PC-3 (cell line): ENCODE results near the gene SIPA1L2. TPM values are rescaled to one million over a fixed set of nuclear protein-coding genes. Genes with fewer than 3 reads are reported as not detected.

ENCODE experiments used
- ATAC-seq: fragments of 200-7000 bp; cut with Tn5 transposase; 2 replicates; pipeline ENCODE4 v1.9.1; 2020; ENCODE audit warnings: mild to moderate bottlenecking, moderate library complexity
- BruUV-seq: library from RNA; stranded (reverse); fragments of 400-500 nt; replicated peaks from 2 replicates; lab custom pipeline; 2021; lab: Mats Ljungman, UMichigan
- CTCF ChIA-PET: fragments of 300-600 bp; sonication (Branson Sonifier 250); formaldehyde crosslinking; loops from one replicate; lab custom pipeline; 2022; ENCODE audit warnings: antibody characterized with exemption; lab: Charles Lee
- POLR2A ChIA-PET: fragments of 300-600 bp; sonication (Branson Sonifier 250); formaldehyde crosslinking; loops from one replicate; lab custom pipeline; 2022; ENCODE audit warnings: antibody characterized with exemption; ENCODE audit not compliant: unreplicated experiment; lab: Charles Lee
- DNase-seq: peaks from one replicate; pipeline ENCODE4 v3.0.0-alpha.2; 2015
- H2AFZ ChIP-seq: fragments of 300-600 bp; sonication (generic); 2 replicates; pipeline ENCODE4 v1.6.0; 2016; ENCODE audit warnings: antibody characterized with exemption, low read length
- H3F3A ChIP-seq: fragments of 300-600 bp; sonication (generic); one replicate; pipeline ENCODE4 v1.6.0; 2017; ENCODE audit warnings: antibody characterized with exemption, low read length, control low read depth, mild to moderate bottlenecking; ENCODE audit not compliant: unreplicated experiment
- H3K27ac ChIP-seq: fragments of 300-600 bp; sonication (generic); 2 replicates; pipeline ENCODE4 v1.5.1; 2016; ENCODE audit warnings: mild to moderate bottlenecking, low read length
- H3K27me3 ChIP-seq: fragments of 300-600 bp; sonication (generic); 2 replicates; pipeline ENCODE4 v1.6.1; 2016; ENCODE audit warnings: low read length, mixed read lengths
- H3K36me3 ChIP-seq: fragments of 300-600 bp; sonication (generic); 2 replicates; pipeline ENCODE4 v1.6.1; 2016; ENCODE audit warnings: low read depth, mixed run types, low read length, mixed read lengths
- H3K4me1 ChIP-seq: fragments of 300-600 bp; sonication (generic); 2 replicates; pipeline ENCODE4 v1.5.1; 2016; ENCODE audit warnings: low read length; ENCODE audit not compliant: insufficient read depth
- H3K4me2 ChIP-seq: fragments of 300-600 bp; sonication (generic); 2 replicates; pipeline ENCODE4 v1.6.0; 2016; ENCODE audit warnings: low read length
- H3K4me3 ChIP-seq: fragments of 300-600 bp; sonication (generic); 2 replicates; pipeline ENCODE4 v1.5.1; 2016; ENCODE audit warnings: mild to moderate bottlenecking, low read length, mixed read lengths
- H3K79me2 ChIP-seq: fragments of 300-600 bp; sonication (generic); 2 replicates; pipeline ENCODE4 v1.6.1; 2017; ENCODE audit warnings: low read length, mixed read lengths
- H3K9ac ChIP-seq: fragments of 300-600 bp; sonication (generic); 2 replicates; pipeline ENCODE4 v1.6.0; 2016; ENCODE audit warnings: mild to moderate bottlenecking, low read length
- H3K9me2 ChIP-seq: fragments of 300-600 bp; sonication (generic); replicated peaks from 2 replicates; pipeline ENCODE4 v1.6.1; 2016; ENCODE audit warnings: mixed run types, low read length, mixed read lengths
- H3K9me3 ChIP-seq: fragments of 300-600 bp; sonication (generic); 2 replicates; pipeline ENCODE4 v1.6.1; 2016; ENCODE audit warnings: low read length, mixed read lengths
- H4K20me1 ChIP-seq: fragments of 300-600 bp; sonication (generic); 2 replicates; pipeline ENCODE4 v1.6.1; 2016; ENCODE audit warnings: low read length, mixed read lengths
- CTCF ChIP-seq: fragments of 300-600 bp; sonication (generic); conservative IDR thresholded peaks from 2 replicates; pipeline ENCODE4 v1.5.1; 2017; ENCODE audit warnings: antibody characterized with exemption, low read depth, mild to moderate bottlenecking, low read length
- EZH2 ChIP-seq: fragments of 300-600 bp; sonication (generic); IDR thresholded peaks from one replicate; pipeline ENCODE4 v1.6.1; 2017; ENCODE audit warnings: antibody characterized with exemption, mild to moderate bottlenecking, low read length; ENCODE audit not compliant: unreplicated experiment
- EZH2phosphoT487 ChIP-seq: fragments of 300-600 bp; sonication (generic); IDR thresholded peaks from 2 replicates; pipeline ENCODE4 v1.6.1; 2018; ENCODE audit warnings: mild to moderate bottlenecking, antibody characterized with exemption, low read length, borderline replicate concordance
- intact Hi-C: fragments of 100-400 bp; cut with micrococcal nuclease; formaldehyde crosslinking; loops from 2 replicates; pipeline ENCODE4 v1.9.0; 2023
- total RNA-seq: library from RNA; depleted of rRNA; stranded (reverse); fragments of >200 nt; gene quantifications from 2 replicates; pipeline ENCODE4 v1.2.3, GENCODE V29; 2014

Gene SIPA1L2
- total RNA-seq, 1 experiment from 2014 or later, result 9.8 TPM

- no peak for DNase-seq
- H3K27me3 ChIP-seq, result no peaks in the 10 kb centered on the region
- no peak overlapping the region for H3K27ac ChIP-seq
- no peaks in the 10 kb centered on the region for H3K9me3 ChIP-seq
- H3K79me2 ChIP-seq, result peaks cover 3% of the 10 kb centered on the region; the same call in 1 of the 2 replicates
- no peak for ATAC-seq
- TF ChIP-seq EZH2, result no peak
- TF ChIP-seq CTCF, result no peak
- no peak for TF ChIP-seq EZH2phosphoT487
- no peaks in the 10 kb centered on the region for H4K20me1 ChIP-seq
- no peak overlapping the region for H3K4me3 ChIP-seq
- intact Hi-C loops, result loop anchor here (10.0 kb wide), 2 partner anchors 351 to 441 kb away; no protein-coding TSS in a partner anchor
- H3K36me3 ChIP-seq, result no peaks in the 10 kb centered on the region
- no peak overlapping the region for H3K4me2 ChIP-seq
- no peaks in the 10 kb centered on the region for H3F3A ChIP-seq
- peaks cover 7% of the 10 kb centered on the region; the same call in 1 of the 2 replicates for H3K4me1 ChIP-seq
- H2AFZ ChIP-seq, result no peak overlapping the region
- no peak overlapping the region for H3K9ac ChIP-seq
- POLR2A ChIA-PET, result no interaction called here
- no peaks in the 10 kb centered on the region for H3K9me2 ChIP-seq
- BruUV-seq, result no TSS peak
- CTCF ChIA-PET, result no interaction called here
Observed at GRCh38 chr1:232634096-232634495, 4.2 kb upstream of the SIPA1L2 start.

GRCh38 chr1:232630894-232631195 lies 912 bp upstream of the SIPA1L2 start:
- POLR2A ChIA-PET, result no interaction called here
- DNase-seq (no peak), ATAC-seq (no peak)
- Histone ChIP-seq H3K9me3 (no peaks in the 10 kb centered on the region), H3K36me3 (no peaks in the 10 kb centered on the region), H2AFZ (peak overlapping the region; percentile 94), H3K4me2 (peak overlapping the region; percentile 89), H3K27ac (no peak overlapping the region), H3F3A (no peaks in the 10 kb centered on the region), H3K4me3 (peak overlapping the region; percentile 77), H3K9me2 (no peaks in the 10 kb centered on the region), H3K9ac (peak overlapping the region; percentile 66), H3K27me3 (no peaks in the 10 kb centered on the region), H3K4me1 (peaks cover 30% of the 10 kb centered on the region), H3K79me2 (peaks cover 22% of the 10 kb centered on the region), H4K20me1 (no peaks in the 10 kb centered on the region)
- intact Hi-C loops, result loop anchor here (1.0 to 10.0 kb wide), 7 partner anchors 319 to 610 kb away; partner anchors contain the start of gene NTPCR
- no peak for TF ChIP-seq EZH2phosphoT487
- no peak for TF ChIP-seq EZH2
- TF ChIP-seq CTCF, result peak; percentile 8; the same call in 1 of the 2 replicates
- CTCF ChIA-PET, result no interaction called here
- BruUV-seq, result TSS peak; percentile 83

GRCh38 chr1:232629250-232630046 lies 485 bp downstream of the SIPA1L2 start:
- peak; percentile 27 for ATAC-seq
- TF ChIP-seq EZH2phosphoT487, result no peak
- TF ChIP-seq EZH2, result no peak
- TF ChIP-seq CTCF, result no peak
- intact Hi-C loops, result loop anchor here (1.0 to 10.0 kb wide), 12 partner anchors 142 to 905 kb away; partner anchors contain the start of gene NTPCR
- DNase-seq, result peak; percentile 37
- POLR2A ChIA-PET, result interaction anchor here (0.6 kb wide), 2 partner anchors 172 to 392 kb away, joined by 6 to 8 read pairs; no protein-coding TSS in a partner anchor
- no TSS peak for BruUV-seq
- H3K4me2 ChIP-seq, result peak overlapping the region; percentile 92
- no peaks in the 10 kb centered on the region for H3K9me3 ChIP-seq
- H4K20me1 ChIP-seq, result no peaks in the 10 kb centered on the region
- CTCF ChIA-PET, result interaction anchor here (0.6 to 1.1 kb wide), 5 partner anchors 164 to 587 kb away, joined by 3 to 8 read pairs (median 3); no protein-coding TSS in a partner anchor
- no peaks in the 10 kb centered on the region for H3K36me3 ChIP-seq
- no peaks in the 10 kb centered on the region for H3F3A ChIP-seq
- peak overlapping the region; percentile 62 for H3K9ac ChIP-seq
- peak overlapping the region; percentile 52 for H2AFZ ChIP-seq
- H3K4me1 ChIP-seq, result peaks cover 41% of the 10 kb centered on the region
- H3K9me2 ChIP-seq, result no peaks in the 10 kb centered on the region
- no peaks in the 10 kb centered on the region for H3K27me3 ChIP-seq
- no peak overlapping the region for H3K27ac ChIP-seq
- peaks cover 36% of the 10 kb centered on the region for H3K79me2 ChIP-seq
- peak overlapping the region; percentile 77 for H3K4me3 ChIP-seq
